Esophagus muscularis mucosa (tissue), 4 donors: ENCODE data around the gene MAL. TPM values are rescaled to one million over a fixed set of nuclear protein-coding genes. Genes with fewer than 3 reads are reported as not detected.

ENCODE experiments used
- DNase-seq: peaks from one replicate; pipeline ENCODE4 v3.0.0-alpha.2; 2017; ENCODE audit errors: extremely low spot score
- H3K27ac ChIP-seq, 4 donors: fragments of 200-600 bp; sonication (generic); replicated peaks in 1 of 4; 1 replicate in 3 of 4; 2 replicates in 1 of 4; pipeline ENCODE4 v1.5.1; 2016 to 2019; ENCODE audit warnings: mild to moderate bottlenecking in 1 of 4
- H3K27me3 ChIP-seq, 4 donors: fragments of 200-600 bp; sonication (generic); one replicate each; pipeline versions ENCODE4 v1.5.1 to v1.6.0; 2016 to 2019
- H3K36me3 ChIP-seq, 4 donors: fragments of 200-600 bp; sonication (generic); one replicate each; pipeline ENCODE4 v1.5.1; 2016 to 2019
- H3K4me1 ChIP-seq, 4 donors: fragments of 200-600 bp; sonication (generic); one replicate each; pipeline ENCODE4 v1.5.1; 2016 to 2019
- H3K4me3 ChIP-seq, 4 donors: fragments of 200-600 bp; sonication (generic); 1 replicate in 2 of 4; 2 replicates in 2 of 4; pipeline ENCODE4 v1.5.1; 2016 to 2019; ENCODE audit warnings: mild to moderate bottlenecking in 4 of 4, moderate library complexity in 1 of 4
- H3K9me3 ChIP-seq, 4 donors: fragments of 200-600 bp; sonication (generic); 1 replicate in 3 of 4; 2 replicates in 1 of 4; pipeline ENCODE4 v1.5.1; 2016 to 2019
- EP300 ChIP-seq: sonication (generic); formaldehyde crosslinking; IDR thresholded peaks from one replicate; pipeline ENCODE4 v1.6.1; 2017; ENCODE audit warnings: antibody characterized with exemption
- POLR2A ChIP-seq: fragments of 450-650 bp; IDR thresholded peaks from one replicate; pipeline ENCODE4 v1.6.1; 2017; ENCODE audit warnings: antibody characterized with exemption, moderate library complexity, mild to moderate bottlenecking, low read depth
- POLR2AphosphoS5 ChIP-seq, 2 donors: sonication (generic); formaldehyde crosslinking; IDR thresholded peaks; one replicate each; pipeline ENCODE4 v1.6.1; 2017; ENCODE audit warnings: antibody characterized with exemption in 2 of 2
- WGBS: methylation state at CpG from one replicate; pipeline ENCODE4 v1.1.5; 2018; 5-methylcytosine and 5-hydroxymethylcytosine counted together
- intact Hi-C: fragments of 100-400 bp; cut with DNase I; formaldehyde crosslinking; loops from one replicate; pipeline ENCODE4 v1.15.1; 2023
- total RNA-seq, 4 donors: library from RNA; depleted of rRNA; stranded (reverse); fragments of >200 nt; gene quantifications; one replicate each; pipeline versions ENCODE4 v1.1.0 to v1.2.1, GENCODE V29; 2016
- TF ChIP-seq, protein P1 (sequence below), 3 experiments: fragments of 200-600 bp in 2 of 3; fragments of 450-650 bp in 1 of 3; sonication (generic) in 2 of 3; IDR thresholded peaks; one replicate each; pipeline ENCODE4 v1.5.1; 2017 to 2019; ENCODE audit warnings: antibody characterized with exemption in 3 of 3, mild to moderate bottlenecking in 2 of 3, moderate library complexity in 1 of 3

MAL gene
- total RNA-seq, 4 donors from 2014 or later = 23.3 to 46.2 (median 36.6) TPM

DNA sequence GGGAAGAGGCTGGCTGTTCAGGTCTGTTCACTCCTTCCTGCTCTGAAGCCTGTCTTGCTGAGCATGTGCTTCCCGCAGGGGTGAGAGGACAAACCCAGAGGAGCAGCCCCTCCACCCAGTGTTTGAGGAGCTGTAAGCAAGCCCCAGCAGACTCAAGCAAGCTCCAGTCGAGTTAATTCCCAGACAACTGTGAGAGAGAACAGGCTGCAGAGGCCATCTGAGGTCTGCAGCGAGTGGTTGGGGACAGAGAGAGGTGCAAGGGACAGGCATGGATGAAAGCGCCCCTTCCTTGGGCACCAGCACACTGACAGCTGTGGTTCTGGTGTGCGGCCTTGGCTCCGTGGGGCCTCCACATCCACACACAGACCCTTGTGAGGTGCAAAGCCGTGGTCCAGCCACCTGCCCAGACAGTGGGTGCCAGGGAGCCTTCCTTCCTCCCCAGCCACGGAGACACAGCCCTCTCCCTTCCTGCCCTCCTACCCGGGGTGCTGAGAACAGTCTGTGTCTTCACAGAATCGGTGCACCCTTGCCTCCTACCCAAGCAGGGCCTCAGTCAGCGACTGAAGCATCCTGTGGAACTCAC lies 36.2 kb downstream of the MAL start:
- 47% methylated on average over 3 of the region's 11 CpGs for WGBS
- TF ChIP-seq, protein P1, sequence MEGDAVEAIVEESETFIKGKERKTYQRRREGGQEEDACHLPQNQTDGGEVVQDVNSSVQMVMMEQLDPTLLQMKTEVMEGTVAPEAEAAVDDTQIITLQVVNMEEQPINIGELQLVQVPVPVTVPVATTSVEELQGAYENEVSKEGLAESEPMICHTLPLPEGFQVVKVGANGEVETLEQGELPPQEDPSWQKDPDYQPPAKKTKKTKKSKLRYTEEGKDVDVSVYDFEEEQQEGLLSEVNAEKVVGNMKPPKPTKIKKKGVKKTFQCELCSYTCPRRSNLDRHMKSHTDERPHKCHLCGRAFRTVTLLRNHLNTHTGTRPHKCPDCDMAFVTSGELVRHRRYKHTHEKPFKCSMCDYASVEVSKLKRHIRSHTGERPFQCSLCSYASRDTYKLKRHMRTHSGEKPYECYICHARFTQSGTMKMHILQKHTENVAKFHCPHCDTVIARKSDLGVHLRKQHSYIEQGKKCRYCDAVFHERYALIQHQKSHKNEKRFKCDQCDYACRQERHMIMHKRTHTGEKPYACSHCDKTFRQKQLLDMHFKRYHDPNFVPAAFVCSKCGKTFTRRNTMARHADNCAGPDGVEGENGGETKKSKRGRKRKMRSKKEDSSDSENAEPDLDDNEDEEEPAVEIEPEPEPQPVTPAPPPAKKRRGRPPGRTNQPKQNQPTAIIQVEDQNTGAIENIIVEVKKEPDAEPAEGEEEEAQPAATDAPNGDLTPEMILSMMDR (IDR thresholded peaks at IDR 0.05) = no peak
- no peak for TF ChIP-seq POLR2AphosphoS5 (IDR thresholded peaks at IDR 0.05)
- TF ChIP-seq EP300 = no peak
- no peak for TF ChIP-seq POLR2A
- H3K36me3 ChIP-seq = no peaks in the 10 kb centered on the region
- DNase-seq = no peak
- H3K4me1 ChIP-seq = no peaks in the 10 kb centered on the region
- intact Hi-C loops = no loop called here
- no peak overlapping the region for H3K4me3 ChIP-seq
- H3K9me3 ChIP-seq = no peaks in the 10 kb centered on the region
- H3K27ac ChIP-seq = no peak overlapping the region
- peaks cover 0 to 33% (median 0%) of the 10 kb centered on the region in 4 donors for H3K27me3 ChIP-seq

DNA sequence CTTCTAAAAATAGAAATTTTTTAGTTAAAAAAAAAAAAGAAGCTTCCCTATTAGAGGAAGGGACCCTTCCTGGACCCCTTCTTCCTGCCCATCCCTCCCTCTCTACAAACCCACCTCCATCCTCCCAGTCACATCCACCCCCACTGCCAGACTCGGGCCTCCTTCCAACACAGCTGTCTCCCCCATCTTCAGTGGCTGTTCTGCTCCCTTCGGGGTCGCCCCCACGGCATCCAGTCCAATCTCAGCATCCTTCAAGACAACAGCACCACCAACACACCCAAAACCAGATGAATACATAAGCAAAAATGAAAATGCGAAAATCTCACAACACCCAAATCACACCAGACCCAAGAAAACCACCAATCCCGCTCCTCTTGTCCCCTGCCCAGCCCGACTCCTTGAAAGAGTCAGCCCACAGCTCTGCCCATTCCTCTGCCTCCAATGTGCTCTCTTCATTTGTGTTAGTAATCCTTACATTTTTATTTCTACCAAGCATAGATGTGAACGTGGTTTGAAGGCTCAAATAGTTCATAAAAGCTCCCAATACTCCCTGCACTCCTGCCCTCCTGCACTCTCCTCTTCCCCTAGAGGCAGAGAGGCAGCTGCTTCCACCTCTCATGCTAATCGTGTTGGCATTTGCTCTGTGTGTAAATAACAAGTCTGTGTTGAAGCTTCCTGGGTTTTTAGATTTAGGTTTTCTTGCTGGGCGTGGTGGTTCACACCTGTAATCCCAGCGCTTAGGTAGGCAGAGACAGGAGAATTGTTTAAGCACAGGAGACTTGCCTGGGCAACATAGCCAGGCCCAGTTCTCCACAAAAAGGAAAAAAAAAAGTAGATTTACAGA lies 37.0 kb downstream of the MAL start:
- intact Hi-C loops = no loop called here
- H3K4me1 ChIP-seq = no peaks in the 10 kb centered on the region
- TF ChIP-seq POLR2A (no peak), POLR2AphosphoS5 (IDR thresholded peaks at IDR 0.05) (no peak), EP300 (no peak)
- TF ChIP-seq, protein P1 (IDR thresholded peaks at IDR 0.05) = no peak
- DNase-seq = no peak
- WGBS = 74% methylated on average over 11 of the region's 11 CpGs
- H3K4me3 ChIP-seq = no peak overlapping the region
- H3K27ac ChIP-seq = no peak overlapping the region
- H3K36me3 ChIP-seq = no peaks in the 10 kb centered on the region
- no peaks in the 10 kb centered on the region for H3K9me3 ChIP-seq
- peaks cover 0 to 31% (median 0%) of the 10 kb centered on the region in 4 donors for H3K27me3 ChIP-seq

DNA sequence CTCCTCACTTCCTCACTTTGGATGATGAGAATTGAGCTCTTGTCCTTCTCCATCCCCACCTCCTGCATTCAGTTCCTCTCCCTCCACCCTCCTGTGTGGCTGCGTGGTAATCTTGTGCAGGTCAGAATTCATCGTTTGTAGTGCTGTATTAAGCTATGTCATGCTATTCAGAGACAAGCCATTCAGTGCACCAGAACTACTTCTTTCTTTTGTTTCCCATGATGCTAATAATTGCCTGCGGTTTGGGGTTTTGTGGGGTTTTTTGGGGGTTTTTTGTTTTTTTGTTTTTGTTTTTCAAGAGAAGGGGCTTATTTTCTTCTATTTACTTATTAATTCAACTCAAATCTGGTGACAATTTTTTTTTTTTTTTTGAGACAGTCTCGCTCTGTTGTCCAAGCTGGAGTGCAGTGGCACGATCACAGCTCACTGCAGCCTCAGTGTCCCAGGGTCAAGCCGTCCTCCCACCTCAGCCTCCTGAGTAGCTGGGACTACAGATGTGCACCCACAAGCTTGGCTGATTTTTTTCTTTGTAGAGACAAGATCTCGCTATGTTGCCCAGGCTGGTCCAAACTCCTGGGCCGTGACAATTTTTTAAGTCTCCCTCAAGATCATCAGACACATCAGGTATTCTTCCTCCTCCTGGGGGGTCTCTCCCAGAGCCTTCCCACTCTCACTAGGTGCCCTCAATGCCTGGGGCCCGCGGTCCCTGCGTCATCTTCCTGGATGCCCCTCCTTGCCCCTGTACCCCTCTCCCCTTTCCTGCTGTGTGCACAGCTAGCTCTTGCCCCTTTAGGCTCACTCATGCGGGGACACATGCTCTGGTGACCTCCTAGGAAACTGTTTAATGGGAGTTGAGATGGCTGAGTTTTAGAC lies 37.8 kb downstream of the MAL start:
- H3K36me3 ChIP-seq = no peaks in the 10 kb centered on the region
- DNase-seq = no peak
- TF ChIP-seq EP300 (no peak), POLR2AphosphoS5 (IDR thresholded peaks at IDR 0.05) (no peak), POLR2A (no peak)
- TF ChIP-seq, protein P1 (IDR thresholded peaks at IDR 0.05) = no peak
- WGBS = 83% methylated on average over 12 of the region's 12 CpGs
- H3K27me3 ChIP-seq = peaks cover 0 to 25% (median 0%) of the 10 kb centered on the region in 4 donors
- no peak overlapping the region for H3K4me3 ChIP-seq
- H3K9me3 ChIP-seq = no peaks in the 10 kb centered on the region
- no peak overlapping the region for H3K27ac ChIP-seq
- intact Hi-C loops = no loop called here
- H3K4me1 ChIP-seq = no peaks in the 10 kb centered on the region

DNA sequence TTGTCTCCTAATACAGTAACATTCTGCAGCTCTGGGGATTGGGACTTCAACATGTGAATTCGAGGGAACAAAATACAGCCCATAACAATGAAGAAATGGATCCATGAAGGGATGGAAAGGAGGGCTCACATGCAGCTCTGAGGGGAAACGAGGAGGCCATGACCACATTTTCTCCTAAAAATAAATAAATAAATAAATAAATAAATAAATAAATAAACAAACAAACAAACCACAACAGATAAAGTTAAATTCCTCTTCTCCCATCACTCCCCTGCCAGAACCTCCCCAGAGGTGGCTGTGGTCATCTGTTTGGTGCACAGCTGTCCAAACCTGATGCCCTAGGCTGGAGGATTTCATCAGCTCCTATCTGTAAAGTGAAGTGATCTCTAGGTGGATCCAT lies 42.7 kb downstream of the MAL start:
- DNase-seq = no peak
- WGBS = 85% methylated on average over 2 of the region's 2 CpGs
- Histone ChIP-seq H3K4me1 (no peaks in the 10 kb centered on the region), H3K27ac (no peak overlapping the region), H3K9me3 (no peaks in the 10 kb centered on the region), H3K4me3 (no peak overlapping the region), H3K27me3 (peaks cover 0 to 15% (median 0%) of the 10 kb centered on the region in 4 donors), H3K36me3 (no peaks in the 10 kb centered on the region)
- intact Hi-C loops = no loop called here
- no peak for TF ChIP-seq POLR2A
- TF ChIP-seq POLR2AphosphoS5 (IDR thresholded peaks at IDR 0.05) = no peak
- TF ChIP-seq, protein P1 (IDR thresholded peaks at IDR 0.05) = no peak
- no peak for TF ChIP-seq EP300
